ENCODE data around the gene ANO3.

GRCh38 chr11:26539517-26539916 lies 207.6 kb downstream of the ANO3 start:
- TF ChIP-seq CTCF (conservative IDR thresholded peaks at IDR 0.05; ENCODE audit: low read depth, low read length) (no peak), EZH2 (IDR thresholded peaks at IDR 0.05; ENCODE audit: low read length, unreplicated experiment) (no peak), EZH2phosphoT487 (IDR thresholded peaks at IDR 0.05; ENCODE audit: borderline replicate concordance, low read length) (no peak)

Measured in PC-3 (cell line).